MM.1S (cell line): Measurements from ENCODE around the gene WDFY1.

ENCODE experiments used
- DNase-seq: peaks from one replicate; pipeline ENCODE4 v3.0.0-alpha.2; 2015
- H2AFZ ChIP-seq: fragments of 300-600 bp; sonication (generic); 2 replicates; pipeline ENCODE4 v1.6.0; 2016; ENCODE audit warnings: antibody characterized with exemption, low read length
- H3F3A ChIP-seq: fragments of 300-600 bp; sonication (generic); 2 replicates; pipeline ENCODE4 v1.6.1; 2016; ENCODE audit warnings: mild to moderate bottlenecking, antibody characterized with exemption, low read length, moderate library complexity, mixed read lengths; ENCODE audit not compliant: insufficient read depth
- H3K27ac ChIP-seq: fragments of 300-600 bp; sonication (generic); 2 replicates; pipeline ENCODE4 v1.5.1; 2016; ENCODE audit warnings: mild to moderate bottlenecking, low read length
- H3K27me3 ChIP-seq: fragments of 300-600 bp; sonication (generic); replicated peaks from 2 replicates; pipeline ENCODE4 v1.6.0; 2016; ENCODE audit warnings: low read length; ENCODE audit not compliant: insufficient read depth
- H3K36me3 ChIP-seq: fragments of 300-600 bp; sonication (generic); replicated peaks from 2 replicates; pipeline ENCODE4 v1.6.1; 2016; ENCODE audit warnings: mild to moderate bottlenecking, low read length, mixed read lengths; ENCODE audit not compliant: insufficient read depth
- H3K4me1 ChIP-seq: fragments of 300-600 bp; sonication (generic); 2 replicates; pipeline ENCODE4 v1.6.1; 2016; ENCODE audit warnings: low read length, mixed read lengths
- H3K4me2 ChIP-seq: fragments of 300-600 bp; sonication (generic); 2 replicates; pipeline ENCODE4 v1.6.0; 2016; ENCODE audit warnings: low read depth, low read length
- H3K4me3 ChIP-seq: fragments of 300-600 bp; sonication (generic); 2 replicates; pipeline ENCODE4 v1.5.1; 2016; ENCODE audit warnings: low read length, mixed read lengths
- H3K79me2 ChIP-seq: fragments of 300-600 bp; sonication (generic); 2 replicates; pipeline ENCODE4 v1.6.1; 2016; ENCODE audit warnings: mixed run types, low read length, mixed read lengths
- H3K9ac ChIP-seq: fragments of 300-600 bp; sonication (generic); 2 replicates; pipeline ENCODE4 v1.6.1; 2016; ENCODE audit warnings: low read length, mixed read lengths
- H3K9me2 ChIP-seq: fragments of 300-600 bp; sonication (generic); replicated peaks from 2 replicates; pipeline ENCODE4 v1.6.1; 2016; ENCODE audit warnings: mild to moderate bottlenecking, low read length, mixed read lengths; ENCODE audit not compliant: insufficient read depth
- H3K9me3 ChIP-seq: fragments of 300-600 bp; sonication (generic); replicated peaks from 2 replicates; pipeline ENCODE4 v1.6.1; 2016; ENCODE audit warnings: mild to moderate bottlenecking, low read length, mixed read lengths; ENCODE audit not compliant: insufficient read depth
- H4K20me1 ChIP-seq: fragments of 300-600 bp; sonication (generic); 2 replicates; pipeline ENCODE4 v1.6.1; 2016; ENCODE audit warnings: mild to moderate bottlenecking, low read length, moderate library complexity, mixed read lengths; ENCODE audit not compliant: insufficient read depth
- CTCF ChIP-seq: fragments of 300-600 bp; sonication (generic); IDR thresholded peaks from 2 replicates; pipeline ENCODE4 v1.5.1; 2016; ENCODE audit warnings: antibody characterized with exemption, low read length, mixed read lengths
- EZH2 ChIP-seq: fragments of 300-600 bp; sonication (generic); optimal IDR thresholded peaks from 2 replicates; pipeline ENCODE3; 2017; ENCODE audit warnings: low read depth, mild to moderate bottlenecking, antibody characterized with exemption, low read length, mixed read lengths
- EZH2phosphoT487 ChIP-seq: fragments of 300-600 bp; sonication (generic); IDR thresholded peaks from 2 replicates; pipeline ENCODE4 v1.6.1; 2018; ENCODE audit warnings: antibody characterized with exemption, low read length

Gene WDFY1

GRCh38 chr2:223897669-223898330 is 47.3 kb downstream of the WDFY1 start:
- H3K9me2 ChIP-seq = no peaks in the 10 kb centered on the region
- H3K4me3 ChIP-seq = no peak overlapping the region
- TF ChIP-seq EZH2phosphoT487 (no peak), EZH2 (no peak), CTCF (no peak)
- H3K36me3 ChIP-seq = no peaks in the 10 kb centered on the region
- H4K20me1 ChIP-seq = no peaks in the 10 kb centered on the region
- H3K9ac ChIP-seq = no peak overlapping the region
- H3K79me2 ChIP-seq = no peaks in the 10 kb centered on the region
- DNase-seq = no peak
- H3K27me3 ChIP-seq = no peaks in the 10 kb centered on the region
- peaks cover 11% of the 10 kb centered on the region for H3F3A ChIP-seq
- no peak overlapping the region for H3K4me2 ChIP-seq
- peaks cover 20% of the 10 kb centered on the region for H3K4me1 ChIP-seq
- no peak overlapping the region for H3K27ac ChIP-seq
- H2AFZ ChIP-seq = no peak overlapping the region
- no peaks in the 10 kb centered on the region for H3K9me3 ChIP-seq

GRCh38 chr2:223896833-223897311 is 48.3 kb downstream of the WDFY1 start:
- Histone ChIP-seq H3K9ac (peak overlapping the region; percentile 35; the same call in 1 of the 2 replicates), H3K4me3 (peak overlapping the region; percentile 55)

GRCh38 chr2:223894968-223895367 is 50.2 kb downstream of the WDFY1 start:
- no peak for DNase-seq
- no peaks in the 10 kb centered on the region for H3K27me3 ChIP-seq
- H3K4me3 ChIP-seq = no peak overlapping the region
- H3K9me2 ChIP-seq = no peaks in the 10 kb centered on the region
- no peak overlapping the region for H2AFZ ChIP-seq
- H3K4me2 ChIP-seq = no peak overlapping the region
- peaks cover 10% of the 10 kb centered on the region for H3K4me1 ChIP-seq
- TF ChIP-seq CTCF (no peak), EZH2phosphoT487 (no peak), EZH2 (no peak)
- H4K20me1 ChIP-seq = no peaks in the 10 kb centered on the region
- no peak overlapping the region for H3K9ac ChIP-seq
- peaks cover 11% of the 10 kb centered on the region for H3F3A ChIP-seq
- no peak overlapping the region for H3K27ac ChIP-seq
- no peaks in the 10 kb centered on the region for H3K36me3 ChIP-seq
- no peaks in the 10 kb centered on the region for H3K79me2 ChIP-seq
- H3K9me3 ChIP-seq = no peaks in the 10 kb centered on the region

More at GRCh38 chr2:223896833-223897311, 48.3 kb downstream of the WDFY1 start:
- no peaks in the 10 kb centered on the region for H3K36me3 ChIP-seq
- H3K27me3 ChIP-seq = no peaks in the 10 kb centered on the region
- peak overlapping the region; percentile 77 for H3K4me2 ChIP-seq
- H3F3A ChIP-seq = peaks cover 11% of the 10 kb centered on the region
- H3K79me2 ChIP-seq = no peaks in the 10 kb centered on the region
- no peak for TF ChIP-seq EZH2
- no peak for TF ChIP-seq CTCF
- no peak for TF ChIP-seq EZH2phosphoT487
- H3K27ac ChIP-seq = peak overlapping the region; percentile 72
- H3K9me2 ChIP-seq = no peaks in the 10 kb centered on the region
- peak overlapping the region; percentile 40 for H2AFZ ChIP-seq
- H3K9me3 ChIP-seq = no peaks in the 10 kb centered on the region
- DNase-seq = peak; percentile 66
- peaks cover 16% of the 10 kb centered on the region for H3K4me1 ChIP-seq
- H4K20me1 ChIP-seq = no peaks in the 10 kb centered on the region
